HEK293T (cell line): ENCODE data around the gene MZB1.
"Not testable (repeated sequence)": the region's sequence is repeated elsewhere in the genome, so short reads cannot be mapped to it uniquely, and the experiment has no call there.

ENCODE experiments used
- CTCF ChIA-PET: fragments of 350-600 bp; formaldehyde crosslinking; extraction: SDS; loops from one replicate; lab custom pipeline; 2021; ENCODE audit warnings: antibody characterized with exemption, inconsistent platforms; lab: Yijun Ruan, JAX
- POLR2A ChIA-PET: fragments of 350-600 bp; formaldehyde crosslinking; extraction: SDS; loops from one replicate; lab custom pipeline; 2020; ENCODE audit warnings: antibody characterized with exemption, inconsistent platforms; lab: Yijun Ruan, JAX
- DNase-seq: peaks from one replicate; pipeline ENCODE4 v3.0.0; 2012; ENCODE audit warnings: mixed read lengths; ENCODE audit errors: extremely low spot score
- ARNT ChIP-seq: fragments of 450-650 bp; IDR thresholded peaks from 2 replicates; pipeline ENCODE4 v1.6.1; 2017; ENCODE audit warnings: mild to moderate bottlenecking
- BHLHE40 ChIP-seq: fragments of 450-650 bp; IDR thresholded peaks from 2 replicates; pipeline ENCODE4 v1.6.1; 2016; ENCODE audit warnings: mild to moderate bottlenecking, moderate library complexity, borderline replicate concordance
- CTBP1 ChIP-seq: fragments of 450-650 bp; IDR thresholded peaks from 2 replicates; pipeline ENCODE4 v1.6.1; 2016; ENCODE audit warnings: borderline replicate concordance
- ELF4 ChIP-seq: fragments of 450-650 bp; IDR thresholded peaks from 2 replicates; pipeline ENCODE4 v1.6.1; 2017; ENCODE audit warnings: antibody characterized with exemption
- FOXA1 ChIP-seq: fragments of 450-650 bp; IDR thresholded peaks from 2 replicates; pipeline ENCODE4 v1.6.1; 2016; ENCODE audit warnings: mild to moderate bottlenecking
- FOXK2 ChIP-seq: fragments of 450-650 bp; IDR thresholded peaks from 2 replicates; pipeline ENCODE4 v1.6.1; 2016; ENCODE audit warnings: mild to moderate bottlenecking
- FOXM1 ChIP-seq: fragments of 450-650 bp; IDR thresholded peaks from 2 replicates; pipeline ENCODE4 v1.6.1; 2017; ENCODE audit warnings: mild to moderate bottlenecking, borderline replicate concordance
- HDGF ChIP-seq: fragments of 450-650 bp; IDR thresholded peaks from 2 replicates; pipeline ENCODE4 v1.6.1; 2017; ENCODE audit warnings: antibody characterized with exemption, borderline replicate concordance
- L3MBTL2 ChIP-seq: fragments of 450-650 bp; conservative IDR thresholded peaks from 2 replicates; pipeline ENCODE4 v1.6.1; 2016; ENCODE audit warnings: mild to moderate bottlenecking
- LEF1 ChIP-seq: fragments of 450-650 bp; IDR thresholded peaks from 2 replicates; pipeline ENCODE4 v1.6.1; 2017; ENCODE audit warnings: mild to moderate bottlenecking, borderline replicate concordance
- NFRKB ChIP-seq: fragments of 450-650 bp; IDR thresholded peaks from 2 replicates; pipeline ENCODE4 v1.6.1; 2016; ENCODE audit warnings: mild to moderate bottlenecking, moderate library complexity
- SP1 ChIP-seq: fragments of 450-650 bp; IDR thresholded peaks from 2 replicates; pipeline ENCODE4 v1.6.1; 2017
- SUZ12 ChIP-seq: fragments of 450-650 bp; IDR thresholded peaks from 2 replicates; pipeline ENCODE4 v1.6.1; 2016; ENCODE audit warnings: mild to moderate bottlenecking
- TARDBP ChIP-seq: fragments of 450-650 bp; IDR thresholded peaks from 2 replicates; pipeline ENCODE4 v1.6.1; 2016
- ZNF384 ChIP-seq: fragments of 450-650 bp; IDR thresholded peaks from 2 replicates; pipeline ENCODE4 v1.6.1; 2016
- TF ChIP-seq, protein P1 (sequence below): fragments of 450-650 bp; IDR thresholded peaks from 2 replicates; pipeline ENCODE4 v1.6.1; 2016

The MZB1 gene

DNA sequence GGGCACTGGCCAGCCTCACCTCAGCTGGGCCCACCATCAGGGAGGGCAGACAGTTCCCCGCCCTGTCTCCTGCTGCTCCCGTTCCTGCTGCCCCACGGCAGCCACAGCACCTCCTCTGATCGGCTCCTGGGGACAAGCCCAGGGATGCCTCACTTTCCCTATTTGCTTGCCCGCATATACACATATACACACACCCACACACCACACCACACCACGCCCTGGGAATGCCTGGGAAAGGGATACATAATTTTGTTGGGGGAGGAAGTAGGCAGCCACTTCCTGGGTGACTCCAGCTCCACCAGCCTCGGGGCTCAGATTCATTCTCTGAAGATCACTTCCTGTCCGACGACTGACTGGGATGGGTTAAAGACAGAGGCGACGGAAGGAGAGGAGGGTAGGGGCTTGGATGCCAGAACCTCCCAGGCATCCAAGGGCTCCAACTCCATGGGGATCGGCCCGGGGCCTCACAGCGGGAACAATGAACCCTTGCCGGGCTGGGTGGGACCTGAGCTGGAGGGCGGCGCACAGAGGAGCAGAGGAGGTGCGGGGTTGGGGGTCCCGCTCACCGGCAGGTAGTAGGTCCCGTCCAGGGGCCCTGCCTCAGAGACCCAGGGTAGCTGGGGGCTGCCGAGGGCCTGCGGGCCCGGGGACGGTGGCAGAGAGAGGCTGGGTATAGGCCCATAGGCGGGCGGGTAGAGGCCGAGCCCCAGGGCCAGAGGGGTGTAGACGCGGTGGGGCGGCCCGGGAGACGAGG lies 2.0 kb upstream of the MZB1 start:
- ChIA-PET POLR2A (interaction anchor here (0.8 to 1.4 kb wide), 2 partner anchors 12 to 48 kb away, joined by 3 read pairs; partner anchors contain the start of genes DNAJC18 and SPATA24), CTCF (interaction anchor here (1.4 kb wide), 1 partner anchor 10 kb away, joined by 5 read pairs; no protein-coding TSS in a partner anchor)
- no peak for DNase-seq
- TF ChIP-seq, protein P1, sequence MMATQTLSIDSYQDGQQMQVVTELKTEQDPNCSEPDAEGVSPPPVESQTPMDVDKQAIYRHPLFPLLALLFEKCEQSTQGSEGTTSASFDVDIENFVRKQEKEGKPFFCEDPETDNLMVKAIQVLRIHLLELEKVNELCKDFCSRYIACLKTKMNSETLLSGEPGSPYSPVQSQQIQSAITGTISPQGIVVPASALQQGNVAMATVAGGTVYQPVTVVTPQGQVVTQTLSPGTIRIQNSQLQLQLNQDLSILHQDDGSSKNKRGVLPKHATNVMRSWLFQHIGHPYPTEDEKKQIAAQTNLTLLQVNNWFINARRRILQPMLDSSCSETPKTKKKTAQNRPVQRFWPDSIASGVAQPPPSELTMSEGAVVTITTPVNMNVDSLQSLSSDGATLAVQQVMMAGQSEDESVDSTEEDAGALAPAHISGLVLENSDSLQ, result no peak

- ChIA-PET CTCF (interaction anchor here (1.4 kb wide), 1 partner anchor 11 kb away, joined by 5 read pairs; no protein-coding TSS in a partner anchor), POLR2A (interaction anchor here (0.8 to 1.4 kb wide), 2 partner anchors 13 to 48 kb away, joined by 3 read pairs; partner anchors contain the start of genes DNAJC18 and SPATA24)
- no peak for DNase-seq
- TF ChIP-seq ZNF384, result no peak
- no peak for TF ChIP-seq CTBP1
- TF ChIP-seq ARNT, result no peak
- no peak for TF ChIP-seq LEF1
- TF ChIP-seq NFRKB, result no peak
- no peak for TF ChIP-seq TARDBP
- no peak for TF ChIP-seq SUZ12
Observed at GRCh38 chr5:139390639-139391569, 1.2 kb upstream of the MZB1 start.

- no peak for TF ChIP-seq ZNF384
- no peak for DNase-seq
- CTCF ChIA-PET, result interaction anchor here (2.2 kb wide), 1 partner anchor 14 kb away, joined by 7 read pairs; no protein-coding TSS in a partner anchor
- POLR2A ChIA-PET, result interaction anchor here (0.9 to 1.1 kb wide), 2 partner anchors 14 kb away, joined by 3 read pairs; no protein-coding TSS in a partner anchor
Observed at GRCh38 chr5:139388198-139388821, 1.4 kb downstream of the MZB1 start.

DNA sequence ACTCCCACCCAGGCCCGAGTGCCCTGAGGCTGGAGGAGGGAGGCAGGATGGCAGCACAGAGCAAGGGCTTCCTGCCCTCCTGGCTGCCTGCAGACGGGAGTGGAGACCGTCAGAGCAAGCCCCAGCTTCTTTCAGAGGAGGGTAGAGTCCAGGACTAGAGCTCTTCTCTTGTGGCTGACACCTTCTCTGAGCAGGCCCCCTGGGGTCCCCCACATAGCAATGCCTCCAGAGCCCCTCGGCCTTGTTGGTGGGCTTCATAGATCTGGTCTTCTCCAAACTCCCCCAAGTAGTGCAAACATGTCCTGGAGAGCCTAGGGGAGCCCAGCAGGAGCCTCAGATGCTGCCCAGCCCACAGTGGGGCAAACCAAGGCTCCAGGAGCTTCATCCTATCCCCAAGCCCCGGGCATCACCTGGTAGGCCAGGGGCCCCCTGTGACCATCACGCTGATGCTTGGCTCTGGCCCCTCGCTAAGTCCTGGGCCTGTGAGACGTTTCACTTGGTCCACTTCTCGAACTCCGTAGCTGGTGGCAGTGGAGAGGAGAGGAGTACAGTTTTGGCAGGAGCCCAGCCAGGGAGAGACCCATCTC lies 2.0 kb downstream of the MZB1 start:
- no peak for TF ChIP-seq BHLHE40
- TF ChIP-seq FOXK2, result no peak
- no peak for TF ChIP-seq SUZ12
- TF ChIP-seq FOXA1, result no peak
- TF ChIP-seq SP1, result no peak
- no peak for TF ChIP-seq L3MBTL2
- no peak for TF ChIP-seq ELF4
- TF ChIP-seq ARNT, result no peak
- TF ChIP-seq TARDBP, result no peak
- TF ChIP-seq LEF1, result no peak
- no peak for TF ChIP-seq HDGF
- TF ChIP-seq, protein P1, result no peak
- no peak for TF ChIP-seq FOXM1
- ChIA-PET POLR2A (interaction anchor here (0.9 to 1.1 kb wide), 2 partner anchors 14 kb away, joined by 3 read pairs; no protein-coding TSS in a partner anchor), CTCF (interaction anchor here (2.2 kb wide), 1 partner anchor 14 kb away, joined by 7 read pairs; no protein-coding TSS in a partner anchor)
- DNase-seq, result no peak

- ChIA-PET CTCF (interaction anchor here (2.2 kb wide), 1 partner anchor 15 kb away, joined by 7 read pairs; no protein-coding TSS in a partner anchor), POLR2A (interaction anchor here (1.1 kb wide), 1 partner anchor 13 kb away, joined by 3 read pairs; no protein-coding TSS in a partner anchor)
- DNase-seq, result not testable (repeated sequence)
Observed at GRCh38 chr5:139386956-139387355, 2.8 kb downstream of the MZB1 start.

GRCh38 chr5:139386050-139386438 lies 3.7 kb downstream of the MZB1 start:
- POLR2A ChIA-PET, result interaction anchor here (1.1 kb wide), 2 partner anchors 11 to 188 kb away, joined by 3 read pairs; partner anchors contain the start of gene SIL1
- CTCF ChIA-PET, result interaction anchor here (0.9 to 2.2 kb wide), 2 partner anchors 16 kb away, joined by 5 to 7 read pairs; no protein-coding TSS in a partner anchor
- TF ChIP-seq LEF1 (no peak), FOXA1 (no peak), SP1 (no peak), ZNF384 (no peak), ELF4 (no peak), CTBP1 (no peak), FOXK2 (no peak), SUZ12 (no peak), L3MBTL2 (no peak), TARDBP (no peak), ARNT (no peak), HDGF (no peak), FOXM1 (no peak), NFRKB (no peak), BHLHE40 (no peak)
- TF ChIP-seq, protein P1, result no peak
- no peak for DNase-seq
